HG03159 (cell line): ENCODE results near the gene MAFG.
A peak's percentile ranks its signal among the peaks of the same experiment; 100 is the strongest.

Source experiments
- ATAC-seq: cut with Tn5 transposase; IDR thresholded peaks from one replicate; pipeline ENCODE4 v1.9.1; 2021; ENCODE audit warnings: mild to moderate bottlenecking, moderate library complexity; ENCODE audit not compliant: unreplicated experiment

Gene MAFG

DNA sequence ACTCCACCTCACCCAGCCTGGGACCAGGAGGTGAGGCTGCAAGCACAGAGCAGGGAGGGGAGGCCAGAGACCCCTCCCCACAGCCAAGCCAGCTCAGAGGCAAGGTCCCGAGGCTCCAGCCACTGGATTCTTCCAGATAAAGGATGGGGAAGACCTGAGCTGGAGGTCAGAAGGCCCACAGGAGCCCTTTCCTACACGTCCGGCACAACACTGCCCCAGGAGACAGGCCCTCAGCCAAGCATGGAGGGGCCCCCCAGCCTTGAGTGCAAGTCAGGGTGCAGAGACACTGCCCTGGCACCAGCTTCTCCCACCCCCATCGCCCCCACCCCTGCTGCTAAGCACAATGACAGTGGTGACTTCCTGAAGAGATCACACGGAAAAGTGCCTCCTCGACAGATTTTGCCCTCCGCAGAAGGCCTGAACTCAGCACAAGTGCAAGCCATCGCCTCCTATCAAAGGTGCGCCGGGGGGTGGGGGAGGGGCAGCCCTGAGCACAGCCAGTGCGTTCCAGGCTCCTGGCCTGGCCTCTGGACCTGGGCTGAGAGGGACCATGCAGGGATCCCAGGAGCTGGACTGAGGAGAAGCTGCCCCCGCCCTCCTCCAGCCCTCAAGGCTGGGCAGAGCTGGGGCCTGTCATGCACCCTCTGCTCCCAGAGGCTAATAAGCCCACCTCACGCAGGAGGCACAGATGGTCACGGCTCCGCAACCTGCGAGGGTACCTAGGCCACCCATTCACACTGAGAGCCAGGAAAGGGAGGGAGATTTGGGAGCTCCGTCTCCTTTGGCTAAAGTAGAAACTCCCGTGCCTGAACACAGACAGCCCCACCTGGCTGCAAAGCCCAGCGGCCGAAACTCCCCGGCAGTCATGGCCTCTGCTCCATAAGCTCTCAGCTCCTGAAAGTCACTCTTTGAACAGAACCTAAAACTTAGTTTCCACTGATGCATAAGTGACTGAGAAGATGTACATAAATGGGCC is 2.7 kb downstream of the MAFG start:
- ATAC-seq, result no peak

DNA sequence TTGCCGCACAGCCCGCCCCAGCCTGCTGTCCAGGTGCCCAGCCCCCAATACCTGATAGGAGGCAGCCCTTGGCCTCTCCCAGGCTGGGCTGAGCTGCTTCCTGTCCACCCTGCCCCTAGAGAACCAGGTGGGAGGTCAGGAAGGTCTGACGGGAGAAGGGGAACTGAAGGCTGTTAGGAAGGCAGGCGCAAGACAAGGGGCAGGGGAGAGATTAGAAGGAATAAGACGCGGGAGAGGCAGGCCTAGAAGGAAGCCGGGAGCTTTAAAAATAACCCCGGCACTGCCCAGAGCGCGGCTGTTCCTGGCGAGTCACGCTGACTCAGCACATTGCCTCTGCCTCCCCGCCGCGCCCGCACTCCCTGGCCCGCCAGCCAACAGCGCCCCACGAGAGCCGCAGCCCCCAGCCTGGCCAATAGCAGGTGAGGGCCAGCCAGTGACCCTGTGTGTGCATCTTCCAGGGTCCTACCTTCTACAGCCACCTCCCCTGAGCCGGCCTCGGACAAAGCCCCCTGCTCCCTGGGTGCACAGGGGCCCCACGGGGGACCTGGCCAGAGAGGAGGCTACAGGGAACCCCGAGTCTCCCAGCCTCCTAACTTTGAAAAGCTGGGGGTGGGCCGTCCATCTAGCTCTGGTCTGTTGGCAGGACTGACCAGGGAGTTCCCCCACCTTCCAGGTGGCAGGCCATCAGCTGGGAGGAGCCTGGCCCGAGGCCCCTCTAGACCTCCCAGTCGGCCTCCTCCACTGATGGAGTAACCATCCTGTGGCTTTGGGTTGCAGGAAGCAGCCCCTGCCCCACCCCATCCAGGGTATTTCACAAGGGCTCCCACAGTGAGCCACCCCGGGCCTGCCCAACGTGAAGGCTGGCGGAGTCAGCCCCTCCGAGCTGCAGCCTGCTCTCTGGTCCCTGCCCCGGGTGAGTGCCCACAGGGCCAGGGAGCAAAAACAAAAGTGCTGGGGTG is 4.0 kb downstream of the MAFG start:
- no peak for ATAC-seq

DNA sequence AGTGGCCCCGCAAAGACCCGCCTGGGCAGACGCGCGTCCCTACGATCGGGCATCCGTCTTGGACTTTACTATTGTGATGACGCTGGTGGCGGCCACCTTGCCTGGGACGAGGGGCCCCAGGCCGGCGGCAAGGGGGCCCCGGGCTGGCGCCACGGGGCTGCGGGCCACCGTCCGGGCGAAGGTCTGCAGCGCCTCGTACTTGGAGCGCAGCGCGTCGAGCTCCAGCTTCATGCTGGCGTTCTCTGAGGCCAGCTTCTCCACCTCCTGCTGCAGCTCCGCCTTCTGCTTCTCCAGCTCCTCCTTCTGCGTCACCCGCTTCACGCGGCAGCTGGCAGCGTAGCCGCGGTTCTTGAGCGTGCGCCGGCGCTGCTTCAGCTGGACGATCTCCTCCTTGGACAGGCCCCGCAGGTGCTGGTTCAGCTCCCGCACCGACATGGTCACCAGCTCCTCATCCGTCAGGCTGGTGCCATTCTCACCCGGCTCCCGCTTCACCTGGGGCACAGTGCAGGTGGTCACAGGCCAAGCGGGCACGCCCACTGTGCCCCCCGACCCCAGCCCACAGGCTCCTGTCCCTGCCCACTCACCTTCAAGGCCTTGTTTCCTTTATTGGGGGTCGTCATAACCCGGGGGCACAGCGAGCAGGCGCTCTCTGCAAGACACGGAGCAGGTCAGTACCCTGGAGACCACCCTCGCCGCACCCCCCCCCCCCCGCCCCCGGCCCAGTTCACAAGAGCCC is 4.8 kb downstream of the MAFG start:
- ATAC-seq, result no peak

DNA sequence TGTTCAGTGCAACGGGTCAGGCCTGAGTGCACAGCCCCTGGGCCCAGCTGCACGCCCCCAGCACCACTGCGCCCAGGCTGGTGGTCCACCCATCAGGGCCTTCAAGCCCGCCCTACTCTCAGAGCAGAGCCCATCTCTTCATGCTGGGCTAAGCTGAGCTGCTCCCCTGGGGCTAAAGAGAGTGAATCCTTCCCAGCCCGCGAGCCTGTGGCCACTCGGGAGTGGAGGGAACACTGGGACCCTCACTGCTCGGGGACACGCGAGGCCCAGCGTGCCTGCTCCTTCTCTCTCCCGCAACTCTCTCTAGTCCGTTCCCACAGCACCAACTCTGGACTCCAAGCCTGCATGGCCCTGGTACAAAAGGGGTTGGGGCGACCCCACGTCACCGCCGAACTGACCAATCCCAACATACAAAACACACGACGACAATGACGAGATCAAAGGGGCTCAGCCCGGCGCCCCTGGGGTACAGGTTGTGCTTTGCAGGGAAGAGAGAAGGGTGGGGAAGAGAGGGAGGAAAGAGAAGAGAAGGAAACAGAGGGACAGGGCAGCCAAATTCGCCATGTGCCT is 5.5 kb downstream of the MAFG start:
- no peak for ATAC-seq

DNA sequence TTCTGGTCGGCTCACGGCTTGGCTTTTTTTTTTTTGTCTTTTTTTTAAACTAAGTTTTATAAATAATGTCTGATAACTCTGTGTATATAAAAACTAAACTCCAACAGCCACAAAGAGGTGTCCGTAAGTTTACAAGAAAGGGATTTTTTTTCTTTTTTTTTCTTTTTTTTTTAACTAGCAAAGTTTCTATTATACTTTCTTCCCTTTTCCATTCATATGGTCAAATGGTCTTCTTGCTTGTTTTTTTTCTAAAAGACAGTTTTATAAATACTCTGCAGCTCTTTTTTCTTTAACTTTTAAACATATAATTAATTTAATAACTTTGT is 6.0 kb downstream of the MAFG start:
- no peak for ATAC-seq

DNA sequence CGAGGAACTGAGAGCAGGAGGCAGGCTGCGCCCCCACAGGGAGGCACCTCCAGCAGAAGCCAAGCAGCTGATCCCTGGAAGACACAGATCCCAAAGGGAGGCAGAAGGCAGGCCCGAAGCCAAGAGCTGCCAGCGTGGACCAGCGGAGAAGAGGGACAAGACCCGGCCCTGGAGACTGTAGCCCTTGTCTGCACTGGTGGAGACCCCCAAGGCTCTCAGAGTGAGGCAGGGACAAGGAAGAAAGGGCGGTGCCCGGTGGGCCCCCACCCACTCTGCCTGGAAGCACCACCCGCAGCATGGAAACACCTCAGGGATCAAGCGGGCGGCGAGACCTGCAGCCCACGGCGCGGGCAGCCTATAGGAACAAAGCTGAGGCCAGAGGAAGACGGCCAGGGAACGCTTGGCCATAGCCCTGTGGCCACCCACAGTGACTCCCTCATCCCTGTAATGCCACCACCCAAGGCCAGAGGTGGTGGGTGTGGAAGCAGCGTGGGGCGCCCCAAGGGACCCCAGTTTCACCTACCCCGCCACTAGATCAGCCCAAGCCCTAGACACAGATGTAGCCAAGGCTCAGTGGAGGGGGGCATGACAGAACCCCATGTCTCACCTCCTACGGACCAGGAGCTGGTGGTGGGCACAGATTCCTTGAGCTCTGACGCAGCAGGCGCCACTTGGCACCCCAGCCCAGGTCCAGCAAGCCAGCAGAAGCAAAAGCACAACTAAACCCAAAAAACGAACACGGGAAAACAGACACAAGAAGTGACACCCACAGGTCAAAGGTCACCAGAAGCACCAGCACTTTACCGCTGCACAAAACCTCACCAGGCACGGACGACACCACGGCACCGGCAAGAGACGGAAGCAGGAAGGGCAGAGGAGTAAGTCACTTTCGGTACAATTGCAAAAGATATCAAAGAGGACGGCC is 6.7 kb downstream of the MAFG start:
- ATAC-seq, result no peak

DNA sequence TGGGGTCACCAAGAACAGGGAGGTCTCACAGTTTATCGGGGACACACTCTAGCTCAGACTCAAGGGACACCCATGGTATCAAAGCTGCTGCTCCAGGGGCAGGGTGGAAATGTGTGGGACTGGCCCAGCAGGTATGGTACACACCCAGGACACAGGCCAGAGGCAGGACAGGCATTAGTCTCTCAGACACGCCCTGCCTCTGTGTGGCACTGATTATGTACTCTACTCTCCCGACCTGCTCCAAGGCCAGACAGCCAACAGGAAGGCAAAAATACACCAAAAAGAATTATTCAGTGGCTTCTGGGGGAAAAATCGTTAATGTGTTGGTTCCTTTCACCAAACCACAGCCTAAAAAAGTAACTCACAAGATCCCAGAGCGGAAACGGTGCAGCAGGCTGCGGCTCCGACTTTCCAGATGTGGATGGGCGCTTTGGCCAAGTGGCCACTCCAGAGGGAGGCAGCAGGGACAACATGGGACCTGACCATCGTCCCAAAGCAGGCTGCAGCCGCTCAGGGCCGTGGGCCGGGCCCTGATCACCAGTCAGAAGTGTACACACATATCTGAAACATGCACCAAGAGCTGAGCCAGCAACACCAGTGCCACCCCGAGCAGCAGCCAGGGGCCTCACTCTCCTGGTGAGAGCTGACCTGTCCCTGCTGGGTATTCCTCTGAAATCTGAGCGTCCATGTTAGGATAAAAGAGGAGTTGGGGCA is 8.5 kb downstream of the MAFG start:
- ATAC-seq, result no peak

DNA sequence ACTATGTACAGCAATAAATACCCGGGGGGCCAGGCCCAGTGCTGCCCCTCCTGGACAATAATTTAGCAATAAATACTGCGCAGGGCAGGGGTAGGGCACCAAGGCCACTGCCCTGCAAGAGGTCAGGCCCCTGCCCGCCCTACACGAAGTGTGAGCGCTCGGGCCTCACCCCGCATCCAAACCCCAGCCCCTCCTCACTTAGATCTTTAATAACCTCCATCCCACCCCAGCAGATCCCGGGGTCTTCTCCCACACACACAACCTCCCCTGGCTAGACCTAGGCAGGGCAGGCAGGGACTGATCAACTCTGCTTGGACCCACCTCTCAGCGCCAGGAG is 9.2 kb downstream of the MAFG start:
- peak; percentile 13 for ATAC-seq

DNA sequence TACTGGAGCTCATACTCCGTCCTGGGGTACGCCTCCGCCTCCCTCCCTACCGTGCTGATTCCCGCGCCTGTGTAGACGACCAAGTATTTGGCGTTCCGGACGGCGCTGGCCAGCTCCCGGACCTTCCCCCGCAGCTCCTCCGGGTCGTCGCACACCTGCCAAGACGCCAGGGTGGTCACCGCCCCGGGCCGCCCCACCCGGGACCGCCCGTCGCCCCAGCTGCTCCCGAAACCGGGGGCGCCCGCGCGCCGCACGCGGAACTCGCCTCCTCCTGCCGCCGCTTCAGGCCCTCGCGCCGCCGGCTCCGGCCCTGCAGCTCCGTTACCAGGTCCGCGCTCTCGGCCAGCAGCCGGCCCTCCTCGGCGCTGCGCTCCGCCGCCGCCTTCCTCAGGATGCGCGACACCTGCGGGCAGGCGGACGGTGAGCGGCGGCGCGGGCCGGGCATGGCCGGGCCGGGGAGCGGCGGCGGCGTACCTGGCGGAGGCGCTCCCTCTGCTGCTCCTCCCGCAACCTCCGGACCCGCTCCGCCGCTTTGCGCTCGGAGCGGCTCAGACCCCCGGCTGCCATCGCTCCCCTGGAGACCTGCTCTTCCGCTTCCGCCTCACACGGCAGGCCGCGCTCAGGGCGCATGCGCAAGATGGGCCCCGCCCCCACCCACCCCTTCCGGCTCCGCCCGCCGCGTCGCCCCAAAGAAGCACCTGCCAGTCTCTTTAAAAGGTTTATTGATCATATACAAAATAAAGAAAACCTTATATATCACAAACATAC is 9.8 kb downstream of the MAFG start, which contains the start of gene SIRT7:
Gene SIRT7 (minus strand): TSS at position 612 of the 768 bp plus-strand sequence. CDS start 45 bp downstream, at position 567.
- peak; percentile 71 for ATAC-seq

DNA sequence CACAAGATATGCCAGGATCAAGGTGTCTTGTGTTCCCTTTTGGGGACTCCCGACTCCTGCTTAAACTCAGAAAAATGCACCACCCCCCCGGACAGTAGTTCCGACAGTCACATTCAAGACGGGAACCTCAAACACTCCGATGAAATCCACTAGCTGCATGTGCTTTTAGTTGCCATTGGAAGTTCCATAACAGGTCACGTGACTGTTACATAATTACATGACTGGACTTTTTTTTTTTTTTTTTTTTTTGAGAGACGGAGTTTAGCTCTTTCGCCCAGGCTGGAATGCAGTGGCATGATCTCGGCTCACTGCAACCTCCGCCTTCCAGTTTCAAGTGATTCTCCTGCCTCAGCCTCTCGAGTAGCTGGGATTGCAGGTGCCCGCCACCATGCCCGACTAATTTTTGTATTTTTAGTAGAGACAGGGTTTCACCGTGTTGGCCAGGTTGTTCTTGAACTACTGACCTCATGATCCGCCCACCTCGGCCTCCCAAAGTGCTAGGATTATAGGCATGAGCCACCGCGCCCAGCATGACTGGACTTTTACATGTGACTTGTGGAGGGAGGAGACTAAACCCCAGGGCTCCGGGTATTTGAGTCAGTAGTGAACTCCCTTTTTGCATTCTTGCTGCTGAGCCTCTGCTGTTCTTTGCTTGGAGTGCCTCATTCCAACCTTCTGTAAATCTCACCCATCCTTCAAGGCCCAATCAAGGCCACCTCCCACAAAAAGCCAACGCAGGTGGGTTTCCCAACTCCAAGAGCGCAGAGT is 11.1 kb downstream of the MAFG start:
- ATAC-seq, result no peak

DNA sequence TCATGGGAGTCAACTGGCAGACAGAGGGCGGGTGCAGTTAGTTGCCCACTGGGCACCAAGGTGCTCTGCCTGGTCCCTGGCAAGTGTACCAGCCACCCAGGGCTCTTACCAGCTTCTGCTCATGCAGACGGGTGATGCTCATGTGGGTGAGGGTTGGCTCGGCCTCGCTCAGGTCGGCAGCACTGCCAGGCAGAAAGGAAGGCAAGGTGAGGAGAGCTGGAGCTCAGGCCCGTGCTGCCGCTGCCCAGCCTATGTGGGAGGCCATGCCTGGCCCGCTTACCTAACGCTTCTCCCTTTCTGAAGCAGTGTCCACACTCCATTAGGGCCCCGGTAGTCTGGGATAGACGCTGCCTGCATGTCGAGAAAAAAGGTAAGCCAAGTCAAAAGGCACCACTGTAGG is 12.2 kb downstream of the MAFG start:
- no peak for ATAC-seq

DNA sequence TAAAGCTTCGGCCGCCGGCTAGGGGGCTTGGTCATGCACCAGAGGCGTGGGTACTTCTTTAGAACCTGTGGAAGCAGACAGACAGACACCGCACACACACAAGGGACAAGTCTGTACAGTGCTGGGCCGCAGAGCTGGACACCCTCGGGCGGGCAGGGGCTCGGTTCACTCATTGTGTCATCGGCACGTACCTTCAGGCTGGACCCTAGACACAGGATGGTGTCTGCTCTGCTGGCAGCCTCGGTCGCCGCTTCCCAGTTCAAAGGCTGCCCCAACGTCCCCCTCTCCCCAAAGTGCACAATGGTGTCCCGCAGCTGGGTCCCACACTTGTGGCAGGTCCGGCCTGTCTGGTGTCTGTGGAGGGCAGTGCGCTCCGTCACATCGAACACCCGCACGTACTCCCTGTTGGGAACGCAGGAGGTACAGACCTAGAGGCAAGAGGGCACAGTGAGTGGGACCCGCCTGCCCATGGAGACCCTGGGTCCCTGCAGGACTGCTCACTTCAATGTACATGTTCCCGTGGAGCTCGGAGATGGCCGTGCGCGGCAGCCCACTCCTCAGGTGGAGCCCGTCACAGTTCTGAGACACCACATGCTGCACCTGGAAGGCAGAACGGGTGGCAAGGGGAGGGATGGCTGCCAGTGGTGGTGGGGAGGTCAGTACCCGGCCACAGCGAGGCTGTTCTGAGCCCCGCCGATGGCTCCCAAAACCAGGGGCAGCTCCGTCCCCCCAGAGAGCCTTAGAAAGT is 13.3 kb downstream of the MAFG start:
- no peak for ATAC-seq

DNA sequence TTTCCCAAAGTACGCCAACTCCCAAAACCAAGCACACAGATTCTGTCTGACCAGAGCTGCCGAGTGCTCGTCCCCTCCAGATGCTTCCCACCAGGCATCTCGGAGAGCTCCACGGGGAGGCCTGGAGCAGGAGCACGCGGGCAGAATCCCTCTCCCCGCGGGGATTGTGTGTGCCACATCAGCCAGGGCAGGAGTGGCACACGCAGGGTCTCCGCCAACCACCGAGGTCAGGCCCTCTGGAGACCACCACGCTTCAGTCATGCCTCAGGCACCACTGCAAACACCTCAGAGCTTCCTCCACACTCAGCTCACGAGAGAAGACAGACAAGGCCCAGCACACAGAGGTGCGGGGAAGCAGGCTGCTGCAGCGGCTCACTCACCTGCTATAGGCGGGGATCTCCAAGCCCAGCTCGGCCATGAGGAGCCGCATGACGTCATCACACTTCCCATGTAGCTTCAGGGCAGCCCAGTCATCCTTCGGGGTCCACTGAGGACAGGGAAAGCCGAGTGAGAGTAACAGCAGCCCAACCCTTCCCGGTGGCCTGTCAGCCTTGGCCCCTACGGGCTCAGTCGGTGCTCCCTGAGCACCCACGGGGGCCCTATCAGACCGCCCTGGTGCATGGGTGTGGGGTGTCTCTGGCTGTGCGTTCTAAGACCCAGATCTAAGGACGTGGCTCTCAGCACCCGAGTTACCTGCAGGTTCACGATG is 14.0 kb downstream of the MAFG start:
- ATAC-seq, result no peak

DNA sequence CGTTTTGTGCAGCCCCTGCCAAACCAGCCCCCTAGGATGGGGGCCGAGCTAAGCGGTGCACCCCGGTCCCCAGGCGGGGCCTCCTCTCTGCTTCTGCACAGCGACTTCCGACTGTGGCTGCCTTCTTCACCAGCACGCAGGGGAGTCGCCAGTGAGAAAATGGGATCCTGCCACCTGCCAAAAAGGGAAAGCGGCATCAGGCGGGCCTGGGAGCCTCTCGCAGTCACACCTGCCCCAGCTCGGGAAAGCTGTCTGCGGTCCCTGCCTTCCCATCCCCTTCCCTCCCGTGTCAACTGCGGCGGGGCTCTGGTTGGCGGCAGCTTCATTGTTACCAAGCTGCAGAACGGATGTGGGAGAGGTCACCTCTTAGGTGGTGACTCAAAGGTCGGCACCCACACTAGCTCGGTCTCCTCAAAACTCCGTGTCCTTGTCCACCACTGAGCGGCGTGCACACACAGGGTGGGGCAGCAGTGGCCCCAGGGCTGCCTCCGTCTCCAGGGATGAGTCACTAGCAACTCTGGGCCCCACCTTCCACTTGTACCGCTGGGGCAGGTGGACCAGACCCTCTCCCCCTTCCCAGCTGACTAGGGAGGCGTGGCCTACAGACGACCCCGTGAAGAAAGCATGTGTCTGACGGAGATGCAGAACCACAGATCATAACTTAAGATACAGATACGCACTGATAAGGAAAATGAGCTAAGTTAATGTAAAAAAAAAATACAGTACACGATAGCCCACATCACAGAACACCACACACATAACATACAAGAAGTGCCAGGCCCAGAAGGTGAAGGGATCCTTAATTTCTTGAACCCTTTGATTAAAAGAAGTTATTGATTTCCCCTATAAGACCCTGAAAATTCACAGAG is 14.9 kb downstream of the MAFG start:
- ATAC-seq, result no peak

DNA sequence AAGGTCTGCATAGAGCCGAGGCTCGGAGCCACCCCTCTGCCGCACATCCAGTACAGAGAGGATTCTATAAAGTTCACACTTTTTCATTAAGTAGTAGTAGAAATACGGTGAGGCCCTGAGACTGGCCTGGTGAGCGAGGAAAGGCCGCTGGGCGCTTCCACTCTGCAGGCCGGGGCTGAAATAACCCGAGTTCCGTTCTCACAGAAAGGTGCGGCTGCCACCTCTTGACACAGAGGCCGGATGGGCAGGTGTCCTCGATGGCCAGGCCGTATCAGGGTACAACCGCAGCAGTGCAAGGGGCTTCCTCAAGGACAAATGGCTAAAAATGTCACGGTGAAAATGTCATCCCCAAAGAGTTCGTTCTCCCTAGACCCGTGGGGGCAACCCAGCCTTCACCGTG is 15.6 kb downstream of the MAFG start:
- ATAC-seq, result no peak
